ENCODE results near the gene PKDREJ.

DNA sequence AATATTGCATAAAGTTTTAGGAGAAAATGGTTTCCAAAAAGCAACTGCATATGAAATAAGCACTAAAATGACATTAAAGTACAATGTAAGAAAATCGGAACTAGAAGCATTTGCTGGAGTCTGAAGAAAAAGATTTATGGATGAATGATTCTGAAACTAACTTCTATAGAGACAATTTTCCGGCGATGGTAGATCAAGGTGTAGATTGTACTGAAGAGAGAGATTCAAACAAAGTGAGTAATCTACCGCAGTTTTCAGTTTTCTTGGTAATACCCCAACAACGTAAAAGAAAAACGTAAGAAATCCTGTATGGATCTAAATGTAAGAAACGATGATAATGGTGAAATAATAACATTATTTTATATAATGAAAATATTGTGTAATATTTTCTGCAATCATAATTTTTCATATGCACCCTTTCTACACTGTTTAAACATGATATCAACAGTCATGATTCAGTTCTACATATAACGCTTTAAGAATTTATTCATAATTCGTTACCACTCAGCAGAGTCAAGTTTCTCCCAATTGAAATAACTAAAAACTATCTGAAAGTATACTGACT, 11.2 kb downstream of the PKDREJ start:
- TF ChIP-seq, protein P1, sequence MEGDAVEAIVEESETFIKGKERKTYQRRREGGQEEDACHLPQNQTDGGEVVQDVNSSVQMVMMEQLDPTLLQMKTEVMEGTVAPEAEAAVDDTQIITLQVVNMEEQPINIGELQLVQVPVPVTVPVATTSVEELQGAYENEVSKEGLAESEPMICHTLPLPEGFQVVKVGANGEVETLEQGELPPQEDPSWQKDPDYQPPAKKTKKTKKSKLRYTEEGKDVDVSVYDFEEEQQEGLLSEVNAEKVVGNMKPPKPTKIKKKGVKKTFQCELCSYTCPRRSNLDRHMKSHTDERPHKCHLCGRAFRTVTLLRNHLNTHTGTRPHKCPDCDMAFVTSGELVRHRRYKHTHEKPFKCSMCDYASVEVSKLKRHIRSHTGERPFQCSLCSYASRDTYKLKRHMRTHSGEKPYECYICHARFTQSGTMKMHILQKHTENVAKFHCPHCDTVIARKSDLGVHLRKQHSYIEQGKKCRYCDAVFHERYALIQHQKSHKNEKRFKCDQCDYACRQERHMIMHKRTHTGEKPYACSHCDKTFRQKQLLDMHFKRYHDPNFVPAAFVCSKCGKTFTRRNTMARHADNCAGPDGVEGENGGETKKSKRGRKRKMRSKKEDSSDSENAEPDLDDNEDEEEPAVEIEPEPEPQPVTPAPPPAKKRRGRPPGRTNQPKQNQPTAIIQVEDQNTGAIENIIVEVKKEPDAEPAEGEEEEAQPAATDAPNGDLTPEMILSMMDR (IDR thresholded peaks at IDR 0.05): no peak
- TF ChIP-seq POLR2A (IDR thresholded peaks at IDR 0.05): no peak
- TF ChIP-seq POLR2AphosphoS5 (IDR thresholded peaks at IDR 0.05): no peak

All from prostate gland (tissue), 2 donors.